RCC 7860 (cell line): Measurements from ENCODE around the gene GASK1A.

ENCODE experiments used
- DNase-seq: peaks from one replicate; pipeline ENCODE4 v3.0.0-alpha.2; 2015; ENCODE audit warnings: low spot score
- FAIRE-seq: peaks from 2 replicates; lab custom pipeline; 2012; peaks lifted over from hg19 to GRCh38; lab: Jason Lieb, UNC

Gene GASK1A

GRCh38 chr3:43012174-43012573 lies 33.1 kb downstream of the GASK1A start:
- no peak for FAIRE-seq
- no peak for DNase-seq

GRCh38 chr3:43013256-43013655 lies 34.1 kb downstream of the GASK1A start:
- DNase-seq: no peak
- FAIRE-seq: no peak

DNA sequence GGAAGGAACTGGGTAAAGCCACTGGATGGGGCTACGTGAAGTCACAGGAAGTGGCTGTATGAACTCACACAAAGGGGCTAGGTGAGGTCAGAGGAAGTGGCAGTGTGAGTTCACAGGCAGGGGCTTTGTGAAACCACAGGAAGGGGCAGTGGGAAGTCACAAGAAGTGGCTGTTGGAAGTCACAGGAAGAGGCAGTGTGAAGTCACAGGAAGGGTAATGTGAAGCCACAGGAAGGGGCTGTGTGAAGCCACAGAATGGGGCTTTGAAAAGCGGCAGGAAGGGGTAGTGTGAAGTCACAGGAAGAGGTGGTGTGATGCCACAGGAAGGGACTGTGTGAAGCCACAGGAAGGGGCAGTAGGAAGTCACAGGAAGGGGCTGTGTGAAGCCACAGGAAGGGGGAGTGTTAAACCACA lies 34.6 kb downstream of the GASK1A start:
- DNase-seq (no peak), FAIRE-seq (no peak)

DNA sequence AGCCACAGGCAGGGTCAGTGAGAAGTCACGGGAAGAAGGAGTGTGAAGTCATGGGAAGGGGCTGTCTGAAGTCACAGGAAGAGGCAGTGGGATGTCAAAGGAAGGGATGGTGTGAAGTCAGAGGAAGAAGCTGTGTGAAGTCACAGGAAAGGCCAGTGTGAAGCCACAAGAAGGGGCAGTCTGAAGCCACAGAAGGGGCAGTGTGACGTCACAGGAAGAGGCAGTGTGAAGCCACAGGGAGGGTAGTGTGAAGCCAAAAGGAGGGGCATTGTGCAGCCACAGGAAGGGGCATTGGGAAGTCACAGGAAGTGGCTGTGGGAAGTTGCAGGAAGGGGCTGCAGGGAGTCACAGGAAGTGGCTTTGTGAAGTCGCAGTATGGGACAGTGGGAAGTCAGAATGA lies 35.1 kb downstream of the GASK1A start:
- FAIRE-seq (no peak), DNase-seq (no peak)

DNA sequence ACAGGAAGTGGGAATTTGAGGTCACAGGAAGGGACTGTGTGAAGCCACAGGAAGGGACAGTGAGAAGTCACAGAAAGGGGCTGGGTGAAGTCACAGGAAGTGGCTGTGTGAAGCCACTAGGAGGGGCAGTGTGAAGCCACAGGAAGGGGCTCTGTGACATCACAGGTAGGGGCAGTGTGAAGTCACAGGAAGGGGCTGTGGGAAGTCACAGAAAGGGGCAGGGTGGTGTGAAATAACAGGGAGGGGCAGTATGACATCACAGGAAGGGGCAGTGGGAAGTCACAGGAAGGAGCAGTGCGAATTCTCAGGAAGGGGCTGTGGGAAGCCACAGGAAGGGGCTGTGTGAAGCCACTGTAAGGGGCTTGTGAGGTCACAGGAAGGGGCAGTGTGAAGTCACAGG lies 35.8 kb downstream of the GASK1A start:
- no peak for DNase-seq
- no peak for FAIRE-seq

DNA sequence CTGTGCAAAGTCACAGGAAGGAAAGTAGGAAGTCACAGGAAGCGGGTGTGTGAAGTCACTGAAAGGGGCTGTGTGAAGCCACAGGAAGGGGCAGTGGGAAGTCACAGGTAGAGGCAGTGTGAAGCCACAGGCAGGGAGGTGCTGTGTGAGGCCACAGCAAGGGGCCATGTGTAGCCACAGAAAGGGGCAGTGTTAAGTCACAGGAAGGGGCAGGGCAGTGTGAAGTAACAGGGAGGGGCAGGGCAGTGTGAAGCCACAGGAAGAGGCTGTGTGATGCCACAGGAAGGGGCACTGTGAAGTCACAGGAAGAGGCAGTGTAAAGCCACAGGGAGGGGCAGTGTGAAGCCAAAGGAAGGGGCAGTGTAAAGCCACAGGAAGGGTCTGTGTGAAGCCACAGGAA lies 36.5 kb downstream of the GASK1A start:
- no peak for FAIRE-seq
- DNase-seq: no peak

GRCh38 chr3:43015991-43016865 lies 37.1 kb downstream of the GASK1A start:
- FAIRE-seq (no peak), DNase-seq (no peak)

DNA sequence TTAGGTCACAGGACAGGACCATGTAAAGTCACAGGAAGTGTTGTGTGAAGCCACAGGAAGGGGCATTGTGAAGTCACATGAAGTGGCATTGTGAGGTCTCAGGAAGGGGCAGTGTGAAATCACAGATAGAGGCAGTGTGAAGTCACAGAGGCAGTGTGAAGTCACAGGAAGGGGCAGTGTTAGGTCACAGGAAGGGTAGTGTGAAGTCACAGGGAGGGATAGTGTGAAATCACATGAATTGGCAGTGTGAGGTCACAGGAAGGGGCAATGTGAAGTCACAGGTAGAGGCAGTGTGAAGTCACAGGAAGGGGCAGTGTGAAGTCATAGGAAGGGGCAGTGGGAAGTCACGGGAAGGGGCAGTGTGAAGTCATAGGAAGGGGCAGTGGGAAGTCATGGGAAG lies 37.9 kb downstream of the GASK1A start:
- DNase-seq (no peak), FAIRE-seq (no peak)

DNA sequence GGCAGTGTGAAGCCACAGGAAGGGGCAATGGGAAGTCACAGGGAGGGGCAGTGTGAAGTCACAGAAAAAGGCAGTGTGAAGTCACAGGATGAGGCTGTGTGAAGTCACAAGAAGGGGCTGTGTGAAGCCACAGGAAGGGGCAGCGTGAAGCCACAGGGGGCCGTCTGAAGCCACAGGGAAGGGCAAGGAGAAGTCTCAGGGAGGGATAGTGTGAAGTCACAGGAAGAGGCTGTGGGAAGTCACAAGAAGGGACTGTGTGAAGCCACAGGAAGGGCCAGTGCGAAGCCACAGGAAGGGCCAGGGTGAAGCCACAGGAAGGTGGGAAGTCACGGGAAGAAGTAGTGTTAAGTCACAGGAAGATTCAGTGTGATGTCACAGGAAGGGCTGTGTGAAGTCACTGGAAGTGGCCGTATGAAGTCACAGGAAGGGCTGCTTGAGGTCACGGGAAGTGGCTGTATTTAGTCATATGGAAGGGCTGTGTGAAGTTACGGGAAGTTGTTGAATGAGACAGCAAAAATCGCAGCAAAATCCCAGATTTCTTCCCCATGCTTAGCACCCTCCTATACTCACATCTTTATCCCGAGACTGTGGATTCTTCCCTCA lies 38.6 kb downstream of the GASK1A start:
- DNase-seq (no peak), FAIRE-seq (no peak)

DNA sequence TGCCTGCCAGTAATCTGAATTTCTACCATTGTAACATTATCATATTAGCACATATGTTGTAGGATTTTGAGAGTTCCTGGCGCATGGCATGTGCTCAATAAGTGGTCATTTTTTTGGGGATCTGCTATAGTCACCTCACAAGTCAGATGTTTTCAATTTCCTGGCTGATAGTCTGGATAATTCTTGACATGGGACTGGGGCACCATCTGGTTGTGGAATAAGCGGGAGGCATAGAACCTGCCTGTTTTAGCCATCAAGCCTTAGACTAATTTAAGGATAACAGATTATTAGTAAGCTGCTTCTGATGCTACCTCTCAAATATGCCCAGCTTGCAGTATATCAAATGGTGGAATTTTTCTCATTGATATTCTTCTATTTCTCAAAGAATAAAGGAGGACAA lies 39.1 kb downstream of the GASK1A start:
- no peak for FAIRE-seq
- DNase-seq: no peak

DNA sequence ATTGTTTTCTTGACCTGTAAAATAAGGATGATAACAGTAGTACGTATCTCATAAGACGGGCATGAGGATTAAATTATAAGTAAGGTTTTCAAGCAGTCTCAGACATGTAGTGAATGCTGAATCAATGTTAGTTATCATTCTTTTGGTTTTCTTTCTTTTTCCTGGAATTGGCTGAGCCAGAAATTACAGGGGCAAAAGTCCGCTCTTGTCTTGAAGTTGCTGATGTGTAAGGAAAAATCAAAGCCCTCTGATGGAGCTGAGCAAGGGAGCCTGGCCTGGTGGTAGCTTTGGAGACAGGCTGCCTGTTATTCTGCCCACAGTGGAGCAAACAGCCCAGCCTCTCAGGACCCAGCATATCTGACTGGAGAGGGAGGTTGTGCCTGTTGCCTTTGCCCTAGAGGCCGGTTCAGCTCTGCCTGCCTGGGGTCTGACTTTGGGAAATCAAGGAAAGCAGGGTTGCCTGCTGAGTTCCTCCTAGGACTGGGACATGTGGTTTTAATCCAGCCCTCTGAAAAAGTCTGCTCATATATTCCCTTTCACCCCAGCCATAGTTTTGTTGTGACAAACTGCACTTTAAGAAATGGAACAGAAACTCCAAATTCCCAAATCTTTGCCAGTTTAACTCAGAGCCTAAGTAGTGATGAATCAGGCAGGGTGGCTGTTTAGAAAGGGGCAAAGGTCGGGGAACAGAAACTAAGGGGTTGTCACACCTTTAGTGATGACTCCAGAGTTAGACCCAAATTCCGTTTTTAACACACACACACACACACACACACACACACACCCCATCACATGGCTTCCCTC lies 40.1 kb downstream of the GASK1A start:
- DNase-seq (no peak), FAIRE-seq (no peak)

DNA sequence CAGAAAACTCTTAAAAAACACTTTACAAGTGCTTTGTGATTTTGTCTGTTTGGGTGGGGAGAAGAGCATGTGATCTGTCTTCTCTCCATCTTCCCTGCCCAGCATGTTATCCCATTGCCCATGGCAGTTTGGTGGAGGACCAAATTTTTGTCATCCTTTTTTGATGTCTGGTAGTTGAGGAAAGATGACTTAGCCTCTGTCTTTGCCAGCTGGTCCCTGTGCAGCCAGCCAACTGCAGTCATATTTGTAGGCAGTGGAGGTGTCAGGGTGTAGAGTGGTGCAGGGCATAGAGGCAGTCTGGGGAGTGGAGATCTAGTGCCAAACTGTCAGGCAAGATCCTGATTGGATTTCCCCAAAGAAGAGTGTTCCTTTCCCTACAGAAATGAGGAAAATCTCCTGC lies 40.7 kb downstream of the GASK1A start:
- no peak for DNase-seq
- no peak for FAIRE-seq

DNA sequence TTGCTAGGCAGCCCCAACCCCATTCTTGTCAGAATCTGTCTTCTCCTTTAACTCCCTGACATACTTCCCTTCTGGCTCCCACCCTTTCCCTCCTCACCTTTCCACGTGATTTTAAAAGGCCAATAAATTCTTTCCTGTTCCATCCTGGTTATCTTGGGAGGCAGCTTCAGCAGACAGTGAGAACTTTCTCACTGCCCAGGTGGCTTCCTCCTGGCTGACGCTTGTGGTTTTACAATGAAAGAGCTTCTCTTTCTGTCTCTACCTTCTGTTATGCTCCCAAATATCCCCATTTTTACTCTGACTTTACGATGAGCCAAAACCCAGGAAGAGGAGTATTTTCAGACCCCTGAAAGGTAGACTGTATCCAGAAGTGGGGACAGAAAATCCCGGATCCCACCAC lies 42.1 kb downstream of the GASK1A start:
- no peak for FAIRE-seq
- no peak for DNase-seq

DNA sequence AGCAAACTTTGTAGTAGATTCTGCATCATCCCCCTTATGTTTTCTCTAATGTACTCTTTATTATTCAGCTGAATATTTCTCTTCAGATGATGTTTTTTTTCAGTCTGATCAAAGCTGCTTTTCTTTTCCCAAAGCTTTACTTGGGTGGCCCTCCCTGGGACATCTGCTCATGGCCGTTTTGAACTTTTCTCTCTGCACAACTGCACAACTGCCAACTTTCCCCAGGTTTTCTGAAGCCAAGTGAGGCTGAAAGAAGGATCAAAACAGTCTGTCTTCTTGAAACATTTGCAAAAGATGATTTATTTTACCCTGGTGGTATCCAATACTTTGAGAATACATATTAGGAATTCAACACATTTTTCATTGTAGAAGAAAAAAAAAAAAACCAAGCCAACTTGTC lies 43.0 kb downstream of the GASK1A start:
- DNase-seq (no peak), FAIRE-seq (no peak)

DNA sequence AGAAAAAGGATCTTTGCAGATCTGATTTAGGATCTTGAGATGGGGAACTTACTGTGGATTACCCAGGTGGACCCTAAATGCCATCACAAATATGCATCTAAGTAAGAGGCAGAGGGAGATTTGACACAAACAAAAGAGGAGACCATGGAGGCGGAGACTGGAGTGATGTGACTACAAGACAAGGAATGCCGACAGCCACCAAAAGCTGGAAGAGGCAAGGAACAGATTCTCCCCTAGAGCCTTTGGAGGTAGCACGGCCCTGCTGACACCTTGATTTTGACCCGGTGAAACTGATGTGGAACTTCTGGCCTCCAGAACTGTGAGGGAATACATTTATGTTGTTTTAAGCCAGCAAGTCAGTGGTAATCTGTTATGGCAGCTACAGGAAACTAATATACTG lies 44.0 kb downstream of the GASK1A start:
- no peak for FAIRE-seq

DNA sequence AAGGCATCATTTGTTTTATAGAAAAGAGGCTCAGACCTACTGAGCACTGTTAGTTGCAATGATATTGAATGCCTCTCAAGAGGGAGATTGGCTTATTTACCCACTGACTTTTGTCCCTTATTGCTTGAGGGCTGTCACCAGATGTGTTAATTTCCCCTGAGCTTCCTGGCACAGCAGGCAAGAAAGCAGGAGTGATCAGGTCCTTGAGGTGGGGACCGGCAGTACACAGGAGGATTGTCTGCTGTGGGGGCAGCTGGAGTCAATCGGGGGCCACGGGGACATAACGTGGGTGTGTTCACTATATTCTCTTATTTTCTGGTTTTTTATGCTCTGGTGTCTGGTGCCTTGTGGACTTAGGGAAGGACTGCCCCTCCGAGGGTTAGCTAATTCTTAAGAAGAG lies 44.6 kb downstream of the GASK1A start:
- DNase-seq: no peak
- no peak for FAIRE-seq

More for the DNA sequence above, 44.0 kb downstream of the GASK1A start:
- DNase-seq: no peak

DNA sequence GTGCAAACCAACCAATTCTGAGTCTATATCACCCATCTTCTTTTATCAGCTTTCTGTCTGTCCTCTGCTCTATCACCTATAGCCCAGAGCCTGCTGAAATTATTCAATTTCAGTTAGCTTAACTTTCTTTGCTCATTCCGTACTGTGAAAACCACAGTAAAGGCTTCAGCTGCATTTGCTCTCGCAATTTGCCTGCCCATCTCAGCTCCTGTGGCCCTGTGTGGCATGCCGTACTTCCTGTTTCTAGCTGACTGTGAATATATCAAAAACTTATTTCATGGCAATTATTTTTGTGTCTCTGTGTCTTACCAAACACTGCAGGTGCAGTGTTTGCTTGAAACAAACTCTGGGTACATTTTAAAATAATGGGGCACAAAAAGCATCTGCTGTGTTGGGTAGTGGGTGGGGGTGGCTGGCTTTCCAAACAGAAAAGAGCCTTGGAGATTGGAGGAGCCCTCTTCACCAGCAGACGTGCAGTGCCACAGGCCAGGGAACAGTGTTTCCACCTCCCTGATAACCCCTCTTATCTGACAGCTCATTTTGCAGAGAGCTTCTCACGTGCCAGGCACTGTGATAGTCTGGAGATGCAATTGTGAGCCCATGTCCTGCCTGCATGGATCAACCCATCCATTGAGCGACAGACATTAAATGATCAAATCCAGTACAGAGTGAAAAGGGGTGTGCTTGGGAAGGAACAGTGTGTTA lies 45.2 kb downstream of the GASK1A start:
- DNase-seq (no peak), FAIRE-seq (no peak)

GRCh38 chr3:43025423-43025822 lies 46.3 kb downstream of the GASK1A start:
- FAIRE-seq: no peak
- DNase-seq: no peak

DNA sequence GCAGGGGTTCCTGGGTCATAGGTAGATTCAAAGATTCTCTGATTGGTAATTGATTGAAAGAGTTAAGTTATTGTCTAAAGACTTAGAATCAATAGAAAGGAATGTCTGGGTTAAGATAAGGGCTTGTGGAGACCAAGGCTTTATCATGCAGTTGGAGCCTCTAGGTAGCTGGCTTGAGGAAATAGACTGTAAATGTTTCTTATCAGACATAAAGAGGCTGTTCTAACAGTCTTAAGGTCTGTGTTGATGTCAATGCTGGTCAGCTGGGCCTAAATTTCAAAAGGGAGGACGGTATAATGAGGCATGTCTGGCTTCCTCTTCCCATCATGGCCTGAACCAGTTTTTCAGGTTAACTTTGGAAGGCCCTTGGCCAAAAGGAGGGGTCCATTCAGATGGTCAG lies 48.9 kb downstream of the GASK1A start:
- no peak for DNase-seq
- no peak for FAIRE-seq

DNA sequence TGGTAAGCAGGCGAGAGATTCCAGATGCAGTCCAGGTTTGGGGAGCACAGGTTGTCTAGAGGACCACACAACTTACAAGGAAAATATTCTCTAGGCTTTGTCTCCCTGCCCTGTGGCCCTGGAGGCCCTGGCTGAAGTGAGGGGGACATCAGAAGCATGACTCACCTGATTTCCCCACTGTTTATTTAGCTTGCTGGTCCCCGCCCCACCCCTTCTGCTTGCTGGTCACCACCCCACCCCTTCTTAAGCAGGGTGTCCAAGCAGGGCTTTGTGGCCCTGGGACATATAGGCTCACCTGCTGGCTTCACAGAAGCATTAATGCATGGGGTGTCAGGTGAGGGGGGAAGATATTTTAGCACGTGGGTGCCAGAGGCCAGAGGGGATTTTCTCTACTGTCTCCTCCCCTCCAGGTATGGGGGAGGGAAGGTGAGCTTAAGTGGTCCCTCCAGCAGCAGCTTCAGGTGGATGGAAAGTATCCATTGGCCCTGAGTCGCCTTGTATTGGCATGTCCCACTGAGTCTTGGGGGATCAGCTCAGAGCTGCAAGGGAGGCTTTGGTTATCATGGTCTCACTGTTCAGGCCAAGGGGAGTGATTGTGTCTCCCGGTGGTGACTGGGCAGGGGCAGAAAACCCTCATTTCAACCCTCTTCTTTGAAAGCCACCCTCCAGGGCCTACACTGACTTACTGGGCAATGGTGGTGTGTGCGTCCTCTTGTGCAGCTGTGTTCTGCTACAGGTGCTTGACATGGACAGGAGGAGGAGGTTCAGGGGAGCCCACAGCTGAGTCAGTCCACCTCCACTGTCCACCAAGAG lies 49.8 kb downstream of the GASK1A start:
- FAIRE-seq (no peak), DNase-seq (no peak)
